Kidney (tissue), 14 donors: ENCODE results near the gene FHOD1. TPM values are rescaled to one million over a fixed set of nuclear protein-coding genes. Genes with fewer than 3 reads are reported as not detected.
A peak's percentile ranks its signal among the peaks of the same experiment; 100 is the strongest.

Source experiments
- DNase-seq, 5 donors: peaks; one replicate each; pipeline ENCODE4 v3.0.0-alpha.2; 2013 to 2020
- FAIRE-seq: peaks from 2 replicates; lab custom pipeline; 2012; peaks lifted over from hg19 to GRCh38; lab: Jason Lieb, UNC
- H3K27ac ChIP-seq, 2 donors: one replicate each; pipeline ENCODE4 v1.7.0; 2013; ENCODE audit warnings: low read depth in 2 of 2, low read length in 2 of 2, inconsistent platforms in 1 of 2
- H3K27me3 ChIP-seq: one replicate; pipeline ENCODE4 v1.7.1; 2013; ENCODE audit warnings: low read length, inconsistent platforms; ENCODE audit not compliant: control insufficient read depth, insufficient read depth
- H3K36me3 ChIP-seq, 3 donors: one replicate each; pipeline versions ENCODE4 v1.7.0 to v1.7.1; 2013; ENCODE audit warnings: low read length in 3 of 3, control low read depth in 1 of 3, inconsistent platforms in 1 of 3; ENCODE audit not compliant: insufficient read depth in 3 of 3, control insufficient read depth in 2 of 3
- H3K4me1 ChIP-seq, 3 donors: one replicate each; pipeline versions ENCODE4 v1.7.0 to v1.7.1; 2013; ENCODE audit warnings: low read length in 3 of 3, inconsistent platforms in 1 of 3, low read depth in 1 of 3; ENCODE audit not compliant: control insufficient read depth in 2 of 3, insufficient read depth in 2 of 3
- H3K4me3 ChIP-seq, 3 donors: one replicate each; pipeline versions ENCODE4 v1.7.0 to v1.8.1; 2013; ENCODE audit warnings: low read length in 3 of 3, control low read depth in 1 of 3, inconsistent platforms in 1 of 3
- H3K9ac ChIP-seq, 3 donors: one replicate each; pipeline versions ENCODE4 v1.7.0 to v1.7.1; 2013; ENCODE audit warnings: low read length in 3 of 3, control low read depth in 1 of 3, inconsistent platforms in 1 of 3
- H3K9me3 ChIP-seq, 3 donors: one replicate each; pipeline versions ENCODE4 v1.7.0 to v1.7.1; 2013; ENCODE audit warnings: low read length in 3 of 3, control low read depth in 1 of 3, inconsistent platforms in 1 of 3; ENCODE audit not compliant: control insufficient read depth in 2 of 3, insufficient read depth in 1 of 3
- CTCF ChIP-seq: IDR thresholded peaks from 3 replicates; pipeline ENCODE4 v1.5.1; 2012; ENCODE audit warnings: mild to moderate bottlenecking, moderate library complexity, borderline replicate concordance; ENCODE audit not compliant: insufficient read depth; ENCODE audit errors: extremely low read depth
- intact Hi-C: fragments of 100-400 bp; cut with DNase I; formaldehyde crosslinking; loops from one replicate; pipeline ENCODE4 v1.11.1; 2022
- polyA plus RNA-seq: library from polyadenylated mRNA; stranded (reverse); fragments of 350-450 nt; fragmentation: Illumina TruSeq; extraction: RNeasy Lipid Tissue Mini Kit (QIAGEN cat#74804); gene quantifications from one replicate; pipeline ENCODE4 v1.2.3, GENCODE V29; 2014; ENCODE audit warnings: low read depth, low replicate concordance; ENCODE audit not compliant: insufficient read depth
- total RNA-seq: library from RNA; stranded (reverse); fragmentation: NEBNext Ultra II Directional; extraction: Animal tissue kit (Norgen Biotek cat#: 25700); gene quantifications from one replicate; pipeline ENCODE4 v1.2.1, GENCODE V29; 2021
- donor health status: control.
- donor health status: control.
- donor health status: control.
- donor health status: control.
- donor health status: control.
- donor health status: DM: yes; HTN: yes; CAD: no.
- donor health status: Normal renal cell carcinoma (clear cell type).

The FHOD1 gene
- total and polyA plus RNA-seq, 2 donors from 2014 or later: 21.0 to 30.4 TPM

GRCh38 chr16:67245186-67245585 lies 2.1 kb downstream of the FHOD1 start:
- H3K27ac ChIP-seq: peak overlapping the region; percentile 34 to 83
- intact Hi-C loops: no loop called here
- H3K9me3 ChIP-seq: no peaks in the 10 kb centered on the region
- FAIRE-seq (no peak), DNase-seq (peak in 1 of 5 donors; percentile 45)
- peak overlapping the region in 1 of 3 donors; percentile 82 for H3K9ac ChIP-seq
- peaks cover 0 to 35% (median 9%) of the 10 kb centered on the region in 3 donors for H3K4me1 ChIP-seq
- no peak for TF ChIP-seq CTCF
- no peak overlapping the region for H3K4me3 ChIP-seq
- H3K36me3 ChIP-seq: no peaks in the 10 kb centered on the region
- H3K27me3 ChIP-seq: peaks cover 9% of the 10 kb centered on the region

- no peak overlapping the region for H3K4me3 ChIP-seq
- H3K9ac ChIP-seq: peak overlapping the region in 1 of 3 donors; percentile 34
- intact Hi-C loops: no loop called here
Measured at GRCh38 chr16:67244387-67245185, 2.7 kb downstream of the FHOD1 start.

GRCh38 chr16:67243481-67243880 lies 3.8 kb downstream of the FHOD1 start:
- H3K27ac ChIP-seq: peak overlapping the region; percentile 83 to 85
- peaks cover 0 to 29% (median 9%) of the 10 kb centered on the region in 3 donors for H3K4me1 ChIP-seq
- H3K36me3 ChIP-seq: peaks cover 0 to 4% (median 3%) of the 10 kb centered on the region in 3 donors
- DNase-seq: peak in 2 of 5 donors; percentile 26 to 58
- H3K9me3 ChIP-seq: no peaks in the 10 kb centered on the region
- H3K27me3 ChIP-seq: no peaks in the 10 kb centered on the region
- intact Hi-C loops: no loop called here
- FAIRE-seq: no peak
- H3K4me3 ChIP-seq: no peak overlapping the region
- H3K9ac ChIP-seq: peak overlapping the region in 1 of 3 donors; percentile 34
- TF ChIP-seq CTCF: no peak

More at GRCh38 chr16:67244387-67245185, 2.7 kb downstream of the FHOD1 start:
- Histone ChIP-seq H3K27me3 (peaks cover 5% of the 10 kb centered on the region), H3K36me3 (no peaks in the 10 kb centered on the region), H3K4me1 (peaks cover 0 to 35% (median 9%) of the 10 kb centered on the region in 3 donors), H3K9me3 (no peaks in the 10 kb centered on the region), H3K27ac (peak overlapping the region; percentile 83 to 85)
- TF ChIP-seq CTCF: no peak
- FAIRE-seq (no peak), DNase-seq (peak in 3 of 5 donors; percentile 30 to 95 (median 49))
